ENCODE data around the gene ADH1B. TPM values are rescaled to one million over a fixed set of nuclear protein-coding genes. Genes with fewer than 3 reads are reported as not detected.
"Not testable (repeated sequence)": the region's sequence is repeated elsewhere in the genome, so short reads cannot be mapped to it uniquely, and the experiment has no call there.

Gene ADH1B
- total RNA-seq (ENCODE audit: low replicate concordance) = 2.2 and 6.1 TPM in 2 replicates
- long read RNA-seq, full-length matches to known transcripts = 2 of 2 reads
- long read RNA-seq, partial matches to known transcripts = 0 of 2 reads
- long read RNA-seq, other reads (novel, unspliced or antisense) = 0 of 2 reads

GRCh38 chr4:99321241-99322191, at the start of gene ADH1B:
Gene ADH1B (minus strand): TSS chr4:99321401. CDS start chr4:99321331, 70 bp downstream.
- Mint-ChIP-seq H3K27ac (no peak within 1 kb of the TSS), H3K9me3 (no peaks in the 10 kb centered on the region), H3K4me1 (ENCODE audit: unreplicated experiment) (no peaks in the 10 kb centered on the region), H3K36me3 (no peaks in the 10 kb centered on the region), H3K27me3 (no peaks in the 10 kb centered on the region), H3K4me3 (no peak within 1 kb of the TSS)
- DNase-seq (ENCODE audit: extremely low spot score, unreplicated experiment) = no peak
- TF ChIP-seq CTCF (conservative IDR thresholded peaks at IDR 0.05) = no peak

GRCh38 chr4:99367817-99368216, 46.6 kb upstream of the ADH1B start:
- DNase-seq (ENCODE audit: extremely low spot score, unreplicated experiment); H3K9me3 Mint-ChIP-seq; H3K4me1 Mint-ChIP-seq (ENCODE audit: unreplicated experiment); H3K36me3 Mint-ChIP-seq; H3K27me3 Mint-ChIP-seq; H3K4me3 Mint-ChIP-seq; H3K27ac Mint-ChIP-seq: not testable (repeated sequence)

GRCh38 chr4:99366491-99366890, 45.3 kb upstream of the ADH1B start:
- Mint-ChIP-seq H3K27me3 (no peaks in the 10 kb centered on the region), H3K36me3 (peaks cover 3% of the 10 kb centered on the region), H3K4me3 (no peak overlapping the region), H3K9me3 (peaks cover 9% of the 10 kb centered on the region), H3K27ac (no peak overlapping the region), H3K4me1 (ENCODE audit: unreplicated experiment) (no peaks in the 10 kb centered on the region)
- no peak for DNase-seq (ENCODE audit: extremely low spot score, unreplicated experiment)
- TF ChIP-seq CTCF (conservative IDR thresholded peaks at IDR 0.05) = no peak

GRCh38 chr4:99362768-99363167, 41.6 kb upstream of the ADH1B start:
- Mint-ChIP-seq H3K27me3 (no peaks in the 10 kb centered on the region), H3K4me1 (ENCODE audit: unreplicated experiment) (no peaks in the 10 kb centered on the region), H3K36me3 (peaks cover 3% of the 10 kb centered on the region), H3K4me3 (no peak overlapping the region), H3K9me3 (peaks cover 9% of the 10 kb centered on the region), H3K27ac (no peak overlapping the region)
- TF ChIP-seq CTCF (conservative IDR thresholded peaks at IDR 0.05) = no peak
- no peak for DNase-seq (ENCODE audit: extremely low spot score, unreplicated experiment)

GRCh38 chr4:99361899-99362275, 40.7 kb upstream of the ADH1B start:
- TF ChIP-seq CTCF (conservative IDR thresholded peaks at IDR 0.05) = no peak
- Mint-ChIP-seq H3K36me3 (peaks cover 3% of the 10 kb centered on the region), H3K4me1 (ENCODE audit: unreplicated experiment) (no peaks in the 10 kb centered on the region), H3K27me3 (no peaks in the 10 kb centered on the region), H3K4me3 (no peak overlapping the region), H3K27ac (no peak overlapping the region), H3K9me3 (peaks cover 9% of the 10 kb centered on the region)
- DNase-seq (ENCODE audit: extremely low spot score, unreplicated experiment) = no peak

- H3K36me3 Mint-ChIP-seq = peaks cover 3% of the 10 kb centered on the region
- H3K4me1 Mint-ChIP-seq (ENCODE audit: unreplicated experiment) = no peaks in the 10 kb centered on the region
- no peak overlapping the region for H3K27ac Mint-ChIP-seq
- no peak for DNase-seq (ENCODE audit: extremely low spot score, unreplicated experiment)
- no peak for TF ChIP-seq CTCF (conservative IDR thresholded peaks at IDR 0.05)
- peaks cover 13% of the 10 kb centered on the region for H3K9me3 Mint-ChIP-seq
- H3K4me3 Mint-ChIP-seq = no peak overlapping the region
- no peaks in the 10 kb centered on the region for H3K27me3 Mint-ChIP-seq
Observed at GRCh38 chr4:99361268-99361898, 40.2 kb upstream of the ADH1B start.

All from type B pancreatic cell (in vitro differentiated cells).